HG03565 (cell line): Measurements from ENCODE around the gene FMNL1.

ENCODE experiments used
- ATAC-seq: cut with Tn5 transposase; IDR thresholded peaks from one replicate; pipeline ENCODE4 v1.9.1; 2021; ENCODE audit warnings: mild to moderate bottlenecking, moderate library complexity; ENCODE audit not compliant: unreplicated experiment

FMNL1 gene

DNA sequence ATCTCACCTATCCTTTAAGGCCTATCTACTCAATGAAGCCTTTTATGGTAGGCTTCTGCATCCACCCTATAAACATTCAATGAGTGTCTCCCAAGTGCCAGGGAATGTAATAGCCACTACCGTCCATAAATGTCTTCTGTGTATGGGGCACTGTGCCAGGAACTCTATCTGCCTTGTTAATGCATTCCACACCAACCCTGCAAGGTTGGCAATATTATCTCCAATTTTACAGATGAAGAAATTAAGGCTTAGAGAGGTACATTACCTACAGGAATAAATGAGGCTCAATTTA is 75.1 kb downstream of the FMNL1 start:
- no peak for ATAC-seq
